HG03095 (cell line): ENCODE data around the gene TMEM119.
"Not testable (repeated sequence)": the region's sequence is repeated elsewhere in the genome, so short reads cannot be mapped to it uniquely, and the experiment has no call there.

Source experiments
- ATAC-seq: cut with Tn5 transposase; IDR thresholded peaks from one replicate; pipeline ENCODE4 v1.9.1; 2021; ENCODE audit warnings: moderate library complexity; ENCODE audit not compliant: unreplicated experiment

TMEM119 gene

GRCh38 chr12:108635201-108635996, 37.5 kb upstream of the TMEM119 start:
- peak; percentile 55 for ATAC-seq

- no peak for ATAC-seq
These were observed 36.5 kb upstream of the TMEM119 start for GRCh38 chr12:108634341-108634751.

GRCh38 chr12:108633534-108634248, 35.8 kb upstream of the TMEM119 start, which contains the start of gene SELPLG:
Gene SELPLG (minus strand): TSS chr12:108633894. CDS start chr12:108624307, 9,587 bp downstream.
- ATAC-seq: peak; percentile 52

GRCh38 chr12:108633081-108633533, 35.2 kb upstream of the TMEM119 start:
- no peak for ATAC-seq

- not testable (repeated sequence) for ATAC-seq
These were observed 33.4 kb upstream of the TMEM119 start for GRCh38 chr12:108631261-108631660.

GRCh38 chr12:108630481-108631207, 32.8 kb upstream of the TMEM119 start:
- ATAC-seq: no peak

GRCh38 chr12:108629824-108630476, 32.1 kb upstream of the TMEM119 start:
- ATAC-seq: no peak

GRCh38 chr12:108629151-108629550, 31.3 kb upstream of the TMEM119 start:
- no peak for ATAC-seq

GRCh38 chr12:108627134-108627920, 29.4 kb upstream of the TMEM119 start:
- ATAC-seq: no peak

GRCh38 chr12:108625228-108625627, 27.3 kb upstream of the TMEM119 start:
- ATAC-seq: no peak

GRCh38 chr12:108623577-108623976, 25.7 kb upstream of the TMEM119 start:
- no peak for ATAC-seq

GRCh38 chr12:108622921-108623514, 25.1 kb upstream of the TMEM119 start:
- no peak for ATAC-seq

- no peak for ATAC-seq
These were observed 24.5 kb upstream of the TMEM119 start for GRCh38 chr12:108622421-108622820.

GRCh38 chr12:108621161-108621560, 23.3 kb upstream of the TMEM119 start:
- no peak for ATAC-seq

GRCh38 chr12:108620236-108620879, 22.5 kb upstream of the TMEM119 start:
- no peak for ATAC-seq

- no peak for ATAC-seq
These were observed 21.7 kb upstream of the TMEM119 start for GRCh38 chr12:108619369-108620160.

- ATAC-seq: not testable (repeated sequence)
These were observed 21.0 kb upstream of the TMEM119 start for GRCh38 chr12:108618953-108619274.
